Liver (tissue), 9 donors: ENCODE data around the gene SIX3. TPM values are rescaled to one million over a fixed set of nuclear protein-coding genes. Genes with fewer than 3 reads are reported as not detected.
A peak's percentile ranks its signal among the peaks of the same experiment; 100 is the strongest.

Source experiments
- DNase-seq: peaks from one replicate; pipeline ENCODE4 v3.0.0-alpha.2; 2017; ENCODE audit warnings: low spot score
- H3K27ac ChIP-seq, 2 donors: one replicate each; pipeline ENCODE4 v1.7.0; 2013; ENCODE audit warnings: inconsistent platforms in 2 of 2, low read length in 2 of 2, control low read depth in 1 of 2, low read depth in 1 of 2, mild to moderate bottlenecking in 1 of 2
- H3K27me3 ChIP-seq, 4 donors: one replicate each; pipeline versions ENCODE4 v1.6.1 to v1.7.0; 2013; ENCODE audit warnings: low read length in 3 of 4, inconsistent platforms in 1 of 4, mild to moderate bottlenecking in 1 of 4, moderate library complexity in 1 of 4; ENCODE audit not compliant: control insufficient read depth in 4 of 4, insufficient read depth in 4 of 4
- H3K36me3 ChIP-seq, 4 donors: one replicate each; pipeline versions ENCODE4 v1.6.1 to v1.7.0; 2013; ENCODE audit warnings: low read length in 3 of 4, mild to moderate bottlenecking in 3 of 4, low read depth in 1 of 4, moderate library complexity in 1 of 4; ENCODE audit not compliant: control insufficient read depth in 4 of 4, insufficient read depth in 3 of 4
- H3K4me1 ChIP-seq, 4 donors: one replicate each; pipeline versions ENCODE4 v1.6.1 to v1.7.0; 2013; ENCODE audit warnings: low read length in 3 of 4, mild to moderate bottlenecking in 3 of 4, moderate library complexity in 1 of 4; ENCODE audit not compliant: control insufficient read depth in 4 of 4, insufficient read depth in 4 of 4
- H3K4me3 ChIP-seq, 3 donors: one replicate each; pipeline versions ENCODE4 v1.6.1 to v1.7.0; 2013; ENCODE audit warnings: low read length in 3 of 3, control low read depth in 1 of 3, low read depth in 1 of 3, mild to moderate bottlenecking in 1 of 3
- H3K9ac ChIP-seq, 2 donors: one replicate each; pipeline ENCODE4 v1.7.0; 2013; ENCODE audit warnings: low read length in 2 of 2, mild to moderate bottlenecking in 2 of 2, moderate library complexity in 2 of 2, control low read depth in 1 of 2, low read depth in 1 of 2
- H3K9me3 ChIP-seq, 4 donors: one replicate each; pipeline versions ENCODE4 v1.6.1 to v1.7.0; 2013; ENCODE audit warnings: low read length in 3 of 4; ENCODE audit not compliant: control insufficient read depth in 4 of 4
- EGR1 ChIP-seq, 2 donors: IDR thresholded peaks; 2 replicates each; pipeline ENCODE4 v1.6.1; 2016 to 2018; ENCODE audit warnings: antibody characterized with exemption in 2 of 2, low read depth in 2 of 2
- FOXA2 ChIP-seq: IDR thresholded peaks from 2 replicates; pipeline ENCODE4 v1.6.1; 2016; ENCODE audit warnings: antibody characterized with exemption
- GABPA ChIP-seq, 2 donors: IDR thresholded peaks in 1 of 2; conservative IDR thresholded peaks in 1 of 2; 2 replicates each; pipeline ENCODE4 v1.6.1; 2016; ENCODE audit warnings: antibody characterized with exemption in 2 of 2, mild to moderate bottlenecking in 1 of 2, moderate library complexity in 1 of 2
- HNF4A ChIP-seq, 2 donors: conservative IDR thresholded peaks; 2 replicates each; pipeline ENCODE4 v1.6.1; 2016; ENCODE audit warnings: antibody characterized with exemption in 2 of 2, mild to moderate bottlenecking in 2 of 2
- HNF4G ChIP-seq: IDR thresholded peaks from 2 replicates; pipeline ENCODE4 v1.6.1; 2016; ENCODE audit warnings: antibody characterized with exemption
- JUND ChIP-seq, 2 donors: IDR thresholded peaks; 2 replicates each; pipeline ENCODE4 v1.6.1; 2016; ENCODE audit warnings: antibody characterized with exemption in 2 of 2
- NR2F2 ChIP-seq: IDR thresholded peaks from 2 replicates; pipeline ENCODE4 v1.6.1; 2016; ENCODE audit warnings: antibody characterized with exemption
- RAD21 ChIP-seq, 2 donors: IDR thresholded peaks; 2 replicates each; pipeline ENCODE4 v1.6.1; 2016; ENCODE audit warnings: antibody characterized with exemption in 2 of 2, mild to moderate bottlenecking in 2 of 2
- RXRA ChIP-seq, 2 donors: IDR thresholded peaks; 2 replicates each; pipeline ENCODE4 v1.6.1; 2017 to 2018; ENCODE audit warnings: antibody characterized with exemption in 2 of 2, mild to moderate bottlenecking in 1 of 2
- SP1 ChIP-seq: IDR thresholded peaks from 2 replicates; pipeline ENCODE4 v1.6.1; 2018; ENCODE audit warnings: antibody characterized with exemption, mild to moderate bottlenecking
- TAF1 ChIP-seq: conservative IDR thresholded peaks from 2 replicates; pipeline ENCODE4 v1.6.1; 2016; ENCODE audit warnings: antibody characterized with exemption, mild to moderate bottlenecking
- YY1 ChIP-seq: IDR thresholded peaks from 2 replicates; pipeline ENCODE4 v1.6.1; 2016; ENCODE audit warnings: antibody characterized with exemption, mild to moderate bottlenecking
- WGBS: extraction: QIAGEN DNeasy Blood & Tissue Kit; methylation state at CpG from one replicate; pipeline ENCODE4 v1.1.7; 2013; 5-methylcytosine and 5-hydroxymethylcytosine counted together
- polyA plus RNA-seq, 2 donors: library from polyadenylated mRNA; stranded (reverse) in 1 of 2; unstranded in 1 of 2; fragments of 200-250 nt in 1 of 2; fragments of >200 nt in 1 of 2; fragmentation: Nextera tagmentation in 1 of 2; extraction: Ambion mirVana in 1 of 2; gene quantifications; one replicate each; pipeline versions ENCODE4 v1.2.1 to v1.2.3, GENCODE V29; 2013 to 2015
- total RNA-seq, 2 donors: library from RNA; depleted of rRNA; stranded (reverse); fragments of >200 nt; gene quantifications; one replicate each; pipeline ENCODE4 v1.2.3, GENCODE V29; 2014
- TF ChIP-seq, protein P1 (sequence below): IDR thresholded peaks from 2 replicates; pipeline ENCODE4 v1.6.1; 2016; ENCODE audit warnings: antibody characterized with exemption
- TF ChIP-seq, protein P2 (sequence below): IDR thresholded peaks from 2 replicates; pipeline ENCODE4 v1.6.1; 2016; ENCODE audit warnings: antibody characterized with exemption
- TF ChIP-seq, protein P3 (sequence below): fragments of 150-350 bp; IDR thresholded peaks from 2 replicates; pipeline ENCODE4 v1.5.1; 2017; ENCODE audit warnings: improper control_type of control experiment, low read depth, low read length; ENCODE audit not compliant: missing input control
- TF ChIP-seq, protein P4 (sequence below): IDR thresholded peaks from 2 replicates; pipeline ENCODE4 v1.6.1; 2016; ENCODE audit warnings: antibody characterized with exemption
- TF ChIP-seq, protein P5 (sequence below): IDR thresholded peaks from 2 replicates; pipeline ENCODE4 v1.6.1; 2016; ENCODE audit warnings: antibody characterized with exemption, mild to moderate bottlenecking
- donor health status: healthy.
- donor health status: healthy.
- donor health status: healthy.
- donor health status: healthy.
- donor health status: healthy.

Gene SIX3
- total and polyA plus RNA-seq, 4 donors = not detected

DNA sequence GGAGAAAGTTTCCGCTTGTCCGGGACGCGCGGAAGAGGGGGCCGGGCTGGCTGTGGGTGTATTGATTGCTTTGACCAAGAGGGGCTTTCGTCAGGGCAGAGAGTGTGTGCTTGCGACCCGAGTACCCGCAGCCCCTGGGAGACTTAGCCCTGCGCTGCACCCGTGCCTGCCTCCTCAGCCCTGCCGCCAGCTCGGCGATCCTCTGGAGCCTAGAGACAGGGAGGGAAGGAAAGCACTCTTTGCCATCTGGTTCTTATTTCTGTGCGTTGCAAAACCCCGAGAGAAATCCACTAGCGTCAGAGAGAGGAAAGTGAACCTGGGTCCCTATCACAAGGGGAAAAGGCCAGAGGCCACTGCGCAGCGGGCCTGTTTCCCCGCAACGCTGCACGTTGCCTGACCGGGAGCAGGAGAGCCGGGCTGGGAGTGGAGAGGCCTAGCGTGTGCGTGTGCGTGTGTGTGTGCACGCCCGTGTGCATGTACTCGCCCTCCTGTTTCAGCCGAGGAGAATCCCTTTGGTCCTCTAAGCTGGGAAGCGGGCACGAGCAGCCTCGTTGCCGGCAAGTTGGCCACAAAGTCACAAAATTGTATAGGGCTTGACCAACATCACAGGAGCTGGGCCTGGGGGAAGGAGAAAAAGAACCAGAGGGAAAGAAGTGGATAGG lies 1.7 kb downstream of the SIX3 start:
- no peak for DNase-seq
- Histone ChIP-seq H3K9ac (no peak overlapping the region), H3K4me1 (peaks cover 24 to 52% (median 30%) of the 10 kb centered on the region in 4 donors), H3K36me3 (no peaks in the 10 kb centered on the region), H3K4me3 (peak overlapping the region in 1 of 3 donors; percentile 47), H3K27ac (no peak overlapping the region), H3K27me3 (peaks cover 11 to 32% (median 23%) of the 10 kb centered on the region in 4 donors), H3K9me3 (no peaks in the 10 kb centered on the region)
- no peak for TF ChIP-seq RXRA (IDR thresholded peaks at IDR 0.05)
- TF ChIP-seq, protein P1, sequence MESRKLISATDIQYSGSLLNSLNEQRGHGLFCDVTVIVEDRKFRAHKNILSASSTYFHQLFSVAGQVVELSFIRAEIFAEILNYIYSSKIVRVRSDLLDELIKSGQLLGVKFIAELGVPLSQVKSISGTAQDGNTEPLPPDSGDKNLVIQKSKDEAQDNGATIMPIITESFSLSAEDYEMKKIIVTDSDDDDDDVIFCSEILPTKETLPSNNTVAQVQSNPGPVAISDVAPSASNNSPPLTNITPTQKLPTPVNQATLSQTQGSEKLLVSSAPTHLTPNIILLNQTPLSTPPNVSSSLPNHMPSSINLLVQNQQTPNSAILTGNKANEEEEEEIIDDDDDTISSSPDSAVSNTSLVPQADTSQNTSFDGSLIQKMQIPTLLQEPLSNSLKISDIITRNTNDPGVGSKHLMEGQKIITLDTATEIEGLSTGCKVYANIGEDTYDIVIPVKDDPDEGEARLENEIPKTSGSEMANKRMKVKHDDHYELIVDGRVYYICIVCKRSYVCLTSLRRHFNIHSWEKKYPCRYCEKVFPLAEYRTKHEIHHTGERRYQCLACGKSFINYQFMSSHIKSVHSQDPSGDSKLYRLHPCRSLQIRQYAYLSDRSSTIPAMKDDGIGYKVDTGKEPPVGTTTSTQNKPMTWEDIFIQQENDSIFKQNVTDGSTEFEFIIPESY = no peak
- no peak for TF ChIP-seq GABPA (IDR thresholded peaks at IDR 0.05 in 1 of 2, conservative IDR thresholded peaks at IDR 0.05 in 1 of 2)
- TF ChIP-seq, protein P2, sequence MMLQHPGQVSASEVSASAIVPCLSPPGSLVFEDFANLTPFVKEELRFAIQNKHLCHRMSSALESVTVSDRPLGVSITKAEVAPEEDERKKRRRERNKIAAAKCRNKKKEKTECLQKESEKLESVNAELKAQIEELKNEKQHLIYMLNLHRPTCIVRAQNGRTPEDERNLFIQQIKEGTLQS = no peak
- no peak for TF ChIP-seq SP1
- TF ChIP-seq NR2F2 = no peak
- TF ChIP-seq, protein P3, sequence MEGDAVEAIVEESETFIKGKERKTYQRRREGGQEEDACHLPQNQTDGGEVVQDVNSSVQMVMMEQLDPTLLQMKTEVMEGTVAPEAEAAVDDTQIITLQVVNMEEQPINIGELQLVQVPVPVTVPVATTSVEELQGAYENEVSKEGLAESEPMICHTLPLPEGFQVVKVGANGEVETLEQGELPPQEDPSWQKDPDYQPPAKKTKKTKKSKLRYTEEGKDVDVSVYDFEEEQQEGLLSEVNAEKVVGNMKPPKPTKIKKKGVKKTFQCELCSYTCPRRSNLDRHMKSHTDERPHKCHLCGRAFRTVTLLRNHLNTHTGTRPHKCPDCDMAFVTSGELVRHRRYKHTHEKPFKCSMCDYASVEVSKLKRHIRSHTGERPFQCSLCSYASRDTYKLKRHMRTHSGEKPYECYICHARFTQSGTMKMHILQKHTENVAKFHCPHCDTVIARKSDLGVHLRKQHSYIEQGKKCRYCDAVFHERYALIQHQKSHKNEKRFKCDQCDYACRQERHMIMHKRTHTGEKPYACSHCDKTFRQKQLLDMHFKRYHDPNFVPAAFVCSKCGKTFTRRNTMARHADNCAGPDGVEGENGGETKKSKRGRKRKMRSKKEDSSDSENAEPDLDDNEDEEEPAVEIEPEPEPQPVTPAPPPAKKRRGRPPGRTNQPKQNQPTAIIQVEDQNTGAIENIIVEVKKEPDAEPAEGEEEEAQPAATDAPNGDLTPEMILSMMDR = no peak
- no peak for TF ChIP-seq FOXA2
- no peak for TF ChIP-seq HNF4A (conservative IDR thresholded peaks at IDR 0.05)
- TF ChIP-seq TAF1 = no peak
- no peak for TF ChIP-seq HNF4G
- TF ChIP-seq, protein P4, sequence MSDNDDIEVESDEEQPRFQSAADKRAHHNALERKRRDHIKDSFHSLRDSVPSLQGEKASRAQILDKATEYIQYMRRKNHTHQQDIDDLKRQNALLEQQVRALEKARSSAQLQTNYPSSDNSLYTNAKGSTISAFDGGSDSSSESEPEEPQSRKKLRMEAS = no peak
- no peak for TF ChIP-seq JUND (IDR thresholded peaks at IDR 0.05)
- no peak for TF ChIP-seq EGR1 (IDR thresholded peaks at IDR 0.05; ENCODE audit: low read depth in 2 of 2)
- 17% methylated on average over 36 of the region's 36 CpGs for WGBS

DNA sequence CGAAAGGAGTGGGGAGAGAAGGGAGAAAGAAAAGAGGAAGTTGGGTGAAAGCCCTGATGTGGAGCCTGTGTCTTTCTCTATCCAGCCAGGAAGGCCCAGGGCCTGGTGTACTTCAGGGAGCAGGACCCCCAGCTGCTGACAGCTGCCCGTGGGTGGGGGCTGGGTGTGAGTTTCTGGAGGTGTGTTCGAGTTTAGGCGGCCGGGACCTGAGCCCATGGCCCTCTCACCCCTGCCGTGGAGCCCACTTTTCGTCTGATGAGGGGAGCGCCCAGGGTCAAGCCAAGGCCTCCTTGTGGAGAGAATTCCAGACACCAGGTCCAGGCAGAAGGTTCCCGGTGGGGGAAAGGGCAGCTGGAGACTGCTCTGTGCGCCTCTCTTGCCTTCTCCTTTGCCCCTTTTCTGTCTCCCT lies 2.2 kb downstream of the SIX3 start:
- Histone ChIP-seq H3K27me3 (peaks cover 11 to 29% (median 23%) of the 10 kb centered on the region in 4 donors), H3K27ac (no peak overlapping the region), H3K4me3 (no peak overlapping the region), H3K9ac (no peak overlapping the region), H3K4me1 (peaks cover 19 to 47% (median 27%) of the 10 kb centered on the region in 4 donors), H3K36me3 (no peaks in the 10 kb centered on the region), H3K9me3 (no peaks in the 10 kb centered on the region)
- WGBS = 21% methylated on average over 10 of the region's 10 CpGs
- TF ChIP-seq YY1 (no peak), GABPA (IDR thresholded peaks at IDR 0.05 in 1 of 2, conservative IDR thresholded peaks at IDR 0.05 in 1 of 2) (no peak), FOXA2 (no peak), NR2F2 (no peak), EGR1 (IDR thresholded peaks at IDR 0.05; ENCODE audit: low read depth in 2 of 2) (no peak), RAD21 (IDR thresholded peaks at IDR 0.05) (no peak), JUND (IDR thresholded peaks at IDR 0.05) (no peak), SP1 (no peak)
- TF ChIP-seq, protein P5, sequence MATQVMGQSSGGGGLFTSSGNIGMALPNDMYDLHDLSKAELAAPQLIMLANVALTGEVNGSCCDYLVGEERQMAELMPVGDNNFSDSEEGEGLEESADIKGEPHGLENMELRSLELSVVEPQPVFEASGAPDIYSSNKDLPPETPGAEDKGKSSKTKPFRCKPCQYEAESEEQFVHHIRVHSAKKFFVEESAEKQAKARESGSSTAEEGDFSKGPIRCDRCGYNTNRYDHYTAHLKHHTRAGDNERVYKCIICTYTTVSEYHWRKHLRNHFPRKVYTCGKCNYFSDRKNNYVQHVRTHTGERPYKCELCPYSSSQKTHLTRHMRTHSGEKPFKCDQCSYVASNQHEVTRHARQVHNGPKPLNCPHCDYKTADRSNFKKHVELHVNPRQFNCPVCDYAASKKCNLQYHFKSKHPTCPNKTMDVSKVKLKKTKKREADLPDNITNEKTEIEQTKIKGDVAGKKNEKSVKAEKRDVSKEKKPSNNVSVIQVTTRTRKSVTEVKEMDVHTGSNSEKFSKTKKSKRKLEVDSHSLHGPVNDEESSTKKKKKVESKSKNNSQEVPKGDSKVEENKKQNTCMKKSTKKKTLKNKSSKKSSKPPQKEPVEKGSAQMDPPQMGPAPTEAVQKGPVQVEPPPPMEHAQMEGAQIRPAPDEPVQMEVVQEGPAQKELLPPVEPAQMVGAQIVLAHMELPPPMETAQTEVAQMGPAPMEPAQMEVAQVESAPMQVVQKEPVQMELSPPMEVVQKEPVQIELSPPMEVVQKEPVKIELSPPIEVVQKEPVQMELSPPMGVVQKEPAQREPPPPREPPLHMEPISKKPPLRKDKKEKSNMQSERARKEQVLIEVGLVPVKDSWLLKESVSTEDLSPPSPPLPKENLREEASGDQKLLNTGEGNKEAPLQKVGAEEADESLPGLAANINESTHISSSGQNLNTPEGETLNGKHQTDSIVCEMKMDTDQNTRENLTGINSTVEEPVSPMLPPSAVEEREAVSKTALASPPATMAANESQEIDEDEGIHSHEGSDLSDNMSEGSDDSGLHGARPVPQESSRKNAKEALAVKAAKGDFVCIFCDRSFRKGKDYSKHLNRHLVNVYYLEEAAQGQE = no peak
- TF ChIP-seq, protein P1 = no peak
- TF ChIP-seq, protein P4 = no peak
- DNase-seq = no peak
